G401 (cell line): ENCODE measurements around the gene NCKAP5. TPM values are rescaled to one million over a fixed set of nuclear protein-coding genes. Genes with fewer than 3 reads are reported as not detected.
"Not testable (repeated sequence)": the region's sequence is repeated elsewhere in the genome, so short reads cannot be mapped to it uniquely, and the experiment has no call there.

Experiments
- DNase-seq: peaks from one replicate; pipeline ENCODE4 v3.0.0-alpha.2; 2015; ENCODE audit warnings: low spot score
- in situ Hi-C: cut with HindIII; loops from 2 replicates; pipeline ENCODE4 v1.10.0; 2016; ENCODE audit warnings: low sequenced_read_pairs, mixed read lengths
- total RNA-seq: library from RNA; depleted of rRNA; stranded (reverse); fragments of >200 nt; shearing (Covaris generic); gene quantifications from 2 replicates; pipeline ENCODE4 v1.2.3, GENCODE V29; 2014

NCKAP5 gene
- total RNA-seq, 1 experiment from 2014 or later: not detected

DNA sequence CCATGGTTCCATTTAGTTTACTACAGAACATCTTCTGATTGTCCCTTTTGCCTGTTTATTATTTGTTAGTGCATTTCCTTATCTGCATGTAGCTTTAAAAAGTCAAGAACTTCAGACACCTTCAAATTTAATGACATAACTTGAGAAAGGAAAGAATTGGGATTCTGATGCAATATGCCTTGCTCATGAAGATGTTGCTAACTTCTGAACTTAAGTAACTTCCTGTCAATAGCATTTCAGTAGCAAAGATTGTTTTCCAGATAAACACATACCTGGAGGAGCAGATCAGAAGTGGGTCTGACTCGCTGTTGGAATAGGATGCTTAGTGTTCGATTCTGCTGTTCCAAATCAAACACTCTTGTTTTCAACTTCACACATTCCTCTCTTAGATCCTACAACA is 708.0 kb downstream of the NCKAP5 start:
- in situ Hi-C loops: no loop called here
- DNase-seq: no peak

DNA sequence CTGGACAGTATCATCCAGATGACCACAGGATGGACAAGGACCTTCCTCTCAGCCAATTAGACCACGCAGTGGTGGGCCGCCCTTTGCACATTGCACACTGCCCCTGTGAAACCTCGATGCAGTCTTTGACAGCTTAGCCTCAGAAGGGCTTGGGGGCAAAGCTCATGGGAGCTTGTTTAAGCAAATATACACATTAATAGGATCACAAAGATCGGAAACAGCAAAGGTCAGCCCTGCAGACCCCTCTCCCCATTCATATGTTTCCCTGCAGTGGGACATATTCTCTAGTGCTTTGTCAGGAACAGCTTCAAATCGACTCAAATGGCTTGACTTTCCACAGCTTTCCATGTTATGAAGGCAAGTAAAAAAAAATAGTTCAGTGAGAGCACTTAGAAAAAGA is 708.7 kb downstream of the NCKAP5 start:
- no peak for DNase-seq
- in situ Hi-C loops: no loop called here

DNA sequence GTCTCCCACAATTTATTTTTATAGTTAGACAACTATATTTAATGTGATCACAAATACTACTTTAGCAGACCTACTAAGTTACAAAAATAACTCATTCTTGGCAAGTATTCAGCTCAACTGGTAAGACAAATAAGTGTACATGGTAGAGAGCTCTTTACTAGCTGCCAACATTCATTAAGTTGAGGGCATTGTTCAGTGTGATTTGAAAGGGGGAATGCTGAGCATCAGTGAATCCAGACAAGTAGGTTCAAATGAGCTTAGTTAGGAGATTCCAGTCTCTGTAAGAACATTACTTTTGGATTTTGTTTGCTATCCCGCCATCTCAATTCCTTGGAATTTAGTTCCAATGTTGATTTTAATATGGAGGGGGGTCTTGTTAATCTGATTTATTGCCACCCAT is 710.9 kb downstream of the NCKAP5 start:
- in situ Hi-C loops: no loop called here
- no peak for DNase-seq

DNA sequence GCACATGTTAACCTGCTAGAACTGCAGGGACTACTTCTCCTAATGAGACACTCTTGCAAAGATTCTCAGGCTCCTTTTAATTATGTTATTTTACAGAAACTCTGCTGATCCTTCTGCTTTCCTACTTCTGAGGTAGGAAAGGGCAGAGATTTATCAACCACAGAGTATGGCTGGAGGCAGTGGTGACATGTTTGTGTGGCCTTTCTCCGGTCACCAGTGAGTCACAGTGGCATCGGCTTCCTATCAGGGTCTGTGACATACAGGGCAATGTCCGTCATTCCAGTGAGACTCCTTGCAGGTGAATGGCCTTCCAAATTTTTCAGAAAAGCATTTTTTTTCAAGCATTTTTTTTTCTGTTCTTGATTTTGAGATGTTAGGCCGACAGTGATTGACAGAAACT is 717.6 kb downstream of the NCKAP5 start:
- DNase-seq: no peak
- in situ Hi-C loops: no loop called here

DNA sequence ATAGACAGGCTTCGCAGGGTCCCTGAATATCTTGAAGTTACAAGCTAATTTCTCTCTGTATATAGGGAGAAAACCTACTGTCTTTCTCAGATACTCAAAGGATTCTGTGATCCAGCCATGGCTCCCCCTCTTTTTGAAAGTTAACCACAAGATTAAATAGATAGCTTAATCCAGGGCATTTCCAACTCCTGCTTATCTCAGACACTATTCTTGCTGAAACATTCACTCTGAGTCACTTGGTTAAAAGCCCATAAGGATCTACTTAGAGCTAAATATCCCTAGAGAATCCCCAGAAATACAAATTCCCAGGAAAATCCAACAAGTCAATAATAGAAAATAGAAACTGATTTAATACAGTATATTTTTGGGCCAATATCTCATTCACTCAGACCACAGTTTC is 719.1 kb downstream of the NCKAP5 start:
- no peak for DNase-seq
- in situ Hi-C loops: no loop called here

GRCh38 chr2:132845339-132845738 is 722.9 kb downstream of the NCKAP5 start:
- DNase-seq: no peak
- in situ Hi-C loops: no loop called here

- in situ Hi-C loops: no loop called here
- no peak for DNase-seq
Measured at GRCh38 chr2:132844585-132844984, 723.7 kb downstream of the NCKAP5 start.

DNA sequence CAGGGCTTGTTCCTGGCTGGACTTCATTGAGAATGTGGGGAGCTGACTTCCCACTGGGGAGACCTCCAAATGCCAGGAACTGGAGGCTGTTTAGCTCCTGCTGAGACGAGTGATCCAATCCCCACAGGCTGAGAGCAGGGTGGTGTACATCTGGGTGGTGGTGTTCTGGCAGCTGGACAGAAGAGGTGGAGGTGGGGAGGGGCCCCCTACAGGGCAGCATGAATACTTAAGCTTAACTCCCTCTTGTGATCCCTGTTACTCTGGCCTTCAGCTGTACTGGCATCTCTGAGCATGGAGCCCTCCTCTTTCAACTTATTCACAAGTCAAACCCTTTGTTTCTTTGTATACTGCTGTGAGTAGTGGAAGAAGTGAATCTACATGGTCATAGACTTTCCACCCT is 730.5 kb downstream of the NCKAP5 start:
- in situ Hi-C loops: no loop called here

DNA sequence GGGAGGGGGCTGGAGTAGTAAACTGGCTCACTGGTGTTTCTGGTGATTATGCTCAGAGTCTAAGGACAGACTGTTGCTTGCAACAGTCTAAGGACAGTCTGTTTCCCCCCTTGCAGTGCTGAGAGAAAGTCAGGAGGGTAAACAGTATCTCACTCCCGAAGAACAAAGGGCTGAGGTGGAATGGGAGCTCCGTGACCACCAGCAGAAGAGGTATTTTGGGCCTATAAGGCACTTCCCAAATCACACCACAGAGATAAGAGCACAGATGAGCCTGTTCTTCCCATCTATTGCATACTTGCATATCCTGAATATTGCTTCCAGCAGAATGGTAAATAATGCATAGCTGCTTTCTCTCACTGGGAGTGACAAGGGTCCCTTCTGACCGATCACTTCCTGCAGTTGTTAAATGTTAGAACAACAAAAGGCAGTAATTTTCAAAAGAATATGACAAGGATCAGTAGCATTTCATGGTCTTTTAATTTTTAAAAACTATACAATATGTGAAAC is 737.9 kb downstream of the NCKAP5 start:
- in situ Hi-C loops: no loop called here
- no peak for DNase-seq

More for the DNA sequence above, 730.5 kb downstream of the NCKAP5 start:
- no peak for DNase-seq

- in situ Hi-C loops: no loop called here
- DNase-seq: no peak
Measured at GRCh38 chr2:132825601-132826000, 742.7 kb downstream of the NCKAP5 start.

- in situ Hi-C loops: no loop called here
- no peak for DNase-seq
Measured at GRCh38 chr2:132824716-132825115, 743.5 kb downstream of the NCKAP5 start.

- in situ Hi-C loops: no loop called here
- no peak for DNase-seq
Measured at GRCh38 chr2:132816234-132816633, 752.0 kb downstream of the NCKAP5 start.

DNA sequence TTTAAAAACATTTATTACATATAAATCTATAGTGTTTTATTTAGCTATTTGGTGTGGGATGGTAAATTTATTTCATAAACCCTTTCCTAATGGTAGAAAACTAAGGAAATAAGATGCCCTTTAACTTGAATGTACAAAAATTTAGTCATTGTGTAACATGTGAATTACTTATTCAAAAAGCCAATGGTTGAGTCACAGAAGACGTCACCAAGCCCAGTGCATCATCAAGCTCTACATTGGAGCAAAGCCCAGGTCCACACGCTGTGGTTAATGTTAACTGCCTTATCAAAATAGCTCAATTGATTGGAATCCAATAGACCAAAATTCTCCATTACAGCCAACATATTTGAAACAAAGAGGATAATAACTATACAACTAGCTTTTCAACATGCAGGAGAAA is 752.7 kb downstream of the NCKAP5 start:
- in situ Hi-C loops: no loop called here
- DNase-seq: no peak

- no peak for DNase-seq
Measured at GRCh38 chr2:132814651-132815050, 753.6 kb downstream of the NCKAP5 start.

GRCh38 chr2:132813422-132813821 is 754.8 kb downstream of the NCKAP5 start:
- in situ Hi-C loops: no loop called here
- no peak for DNase-seq

More at GRCh38 chr2:132814651-132815050, 753.6 kb downstream of the NCKAP5 start:
- in situ Hi-C loops: no loop called here

- DNase-seq: no peak
- in situ Hi-C loops: no loop called here
Measured at GRCh38 chr2:132811148-132811915, 756.9 kb downstream of the NCKAP5 start.

GRCh38 chr2:132809962-132810361 is 758.3 kb downstream of the NCKAP5 start:
- in situ Hi-C loops, DNase-seq: not testable (repeated sequence)

GRCh38 chr2:132804051-132804450 is 764.2 kb downstream of the NCKAP5 start:
- peak; percentile 19 for DNase-seq
- in situ Hi-C loops: no loop called here

DNA sequence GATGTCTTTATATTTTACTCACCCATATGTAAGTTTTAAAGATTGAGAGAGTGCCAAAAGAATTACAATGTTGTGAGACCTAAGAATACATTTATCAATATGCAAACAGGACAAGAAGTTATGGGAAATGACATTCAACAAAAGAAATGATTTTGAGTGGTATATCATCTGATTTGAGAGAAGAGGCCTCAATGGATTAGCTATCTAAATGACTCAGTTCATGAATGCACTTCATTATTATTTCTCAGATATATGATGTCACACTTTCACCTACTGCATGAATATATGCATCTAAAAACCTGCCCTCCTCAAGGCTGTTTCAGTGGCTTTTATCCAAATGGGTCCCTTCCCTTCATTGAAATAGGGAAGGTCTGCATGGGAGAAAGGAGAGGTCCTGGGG is 769.9 kb downstream of the NCKAP5 start:
- in situ Hi-C loops: no loop called here
- DNase-seq: no peak

DNA sequence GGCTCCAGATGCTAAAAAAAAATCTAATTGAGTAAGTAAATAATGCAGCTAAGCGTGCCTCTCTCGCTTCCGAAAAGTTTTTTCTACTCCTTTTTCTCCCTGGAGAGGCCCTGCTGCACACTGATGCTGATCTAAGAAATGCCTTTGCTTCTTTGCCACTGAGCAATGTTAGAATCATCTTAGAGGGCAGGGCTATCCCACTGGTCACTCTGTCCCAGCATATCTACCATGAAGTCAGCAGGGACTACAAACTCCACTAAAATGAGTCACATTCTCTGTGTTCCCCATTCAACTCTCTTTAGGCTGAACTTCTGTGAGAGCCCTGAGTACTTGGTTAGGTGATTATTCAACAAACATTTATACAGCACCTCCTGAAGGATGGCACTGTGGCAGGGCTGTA is 770.7 kb downstream of the NCKAP5 start:
- no peak for DNase-seq
- in situ Hi-C loops: no loop called here

GRCh38 chr2:132797071-132797470 is 771.2 kb downstream of the NCKAP5 start:
- in situ Hi-C loops: no loop called here
- DNase-seq: no peak
